HEK293T (cell line): ENCODE measurements around the gene CD69.

Experiments
- CTCF ChIA-PET: fragments of 350-600 bp; formaldehyde crosslinking; extraction: SDS; loops from one replicate; lab custom pipeline; 2021; ENCODE audit warnings: antibody characterized with exemption, inconsistent platforms; lab: Yijun Ruan, JAX
- POLR2A ChIA-PET: fragments of 350-600 bp; formaldehyde crosslinking; extraction: SDS; loops from one replicate; lab custom pipeline; 2020; ENCODE audit warnings: antibody characterized with exemption, inconsistent platforms; lab: Yijun Ruan, JAX
- DNase-seq: peaks from one replicate; pipeline ENCODE4 v3.0.0; 2012; ENCODE audit warnings: mixed read lengths; ENCODE audit errors: extremely low spot score
- ARNT ChIP-seq: fragments of 450-650 bp; IDR thresholded peaks from 2 replicates; pipeline ENCODE4 v1.6.1; 2017; ENCODE audit warnings: mild to moderate bottlenecking
- BHLHE40 ChIP-seq: fragments of 450-650 bp; IDR thresholded peaks from 2 replicates; pipeline ENCODE4 v1.6.1; 2016; ENCODE audit warnings: mild to moderate bottlenecking, moderate library complexity, borderline replicate concordance
- CTBP1 ChIP-seq: fragments of 450-650 bp; IDR thresholded peaks from 2 replicates; pipeline ENCODE4 v1.6.1; 2016; ENCODE audit warnings: borderline replicate concordance
- ELF4 ChIP-seq: fragments of 450-650 bp; IDR thresholded peaks from 2 replicates; pipeline ENCODE4 v1.6.1; 2017; ENCODE audit warnings: antibody characterized with exemption
- FOXA1 ChIP-seq: fragments of 450-650 bp; IDR thresholded peaks from 2 replicates; pipeline ENCODE4 v1.6.1; 2016; ENCODE audit warnings: mild to moderate bottlenecking
- FOXK2 ChIP-seq: fragments of 450-650 bp; IDR thresholded peaks from 2 replicates; pipeline ENCODE4 v1.6.1; 2016; ENCODE audit warnings: mild to moderate bottlenecking
- FOXM1 ChIP-seq: fragments of 450-650 bp; IDR thresholded peaks from 2 replicates; pipeline ENCODE4 v1.6.1; 2017; ENCODE audit warnings: mild to moderate bottlenecking, borderline replicate concordance
- HDGF ChIP-seq: fragments of 450-650 bp; IDR thresholded peaks from 2 replicates; pipeline ENCODE4 v1.6.1; 2017; ENCODE audit warnings: antibody characterized with exemption, borderline replicate concordance
- L3MBTL2 ChIP-seq: fragments of 450-650 bp; conservative IDR thresholded peaks from 2 replicates; pipeline ENCODE4 v1.6.1; 2016; ENCODE audit warnings: mild to moderate bottlenecking
- LEF1 ChIP-seq: fragments of 450-650 bp; IDR thresholded peaks from 2 replicates; pipeline ENCODE4 v1.6.1; 2017; ENCODE audit warnings: mild to moderate bottlenecking, borderline replicate concordance
- NFRKB ChIP-seq: fragments of 450-650 bp; IDR thresholded peaks from 2 replicates; pipeline ENCODE4 v1.6.1; 2016; ENCODE audit warnings: mild to moderate bottlenecking, moderate library complexity
- SP1 ChIP-seq: fragments of 450-650 bp; IDR thresholded peaks from 2 replicates; pipeline ENCODE4 v1.6.1; 2017
- SUZ12 ChIP-seq: fragments of 450-650 bp; IDR thresholded peaks from 2 replicates; pipeline ENCODE4 v1.6.1; 2016; ENCODE audit warnings: mild to moderate bottlenecking
- TARDBP ChIP-seq: fragments of 450-650 bp; IDR thresholded peaks from 2 replicates; pipeline ENCODE4 v1.6.1; 2016
- ZNF384 ChIP-seq: fragments of 450-650 bp; IDR thresholded peaks from 2 replicates; pipeline ENCODE4 v1.6.1; 2016
- TF ChIP-seq, protein P1 (sequence below): fragments of 450-650 bp; IDR thresholded peaks from 2 replicates; pipeline ENCODE4 v1.6.1; 2016

The CD69 gene

DNA sequence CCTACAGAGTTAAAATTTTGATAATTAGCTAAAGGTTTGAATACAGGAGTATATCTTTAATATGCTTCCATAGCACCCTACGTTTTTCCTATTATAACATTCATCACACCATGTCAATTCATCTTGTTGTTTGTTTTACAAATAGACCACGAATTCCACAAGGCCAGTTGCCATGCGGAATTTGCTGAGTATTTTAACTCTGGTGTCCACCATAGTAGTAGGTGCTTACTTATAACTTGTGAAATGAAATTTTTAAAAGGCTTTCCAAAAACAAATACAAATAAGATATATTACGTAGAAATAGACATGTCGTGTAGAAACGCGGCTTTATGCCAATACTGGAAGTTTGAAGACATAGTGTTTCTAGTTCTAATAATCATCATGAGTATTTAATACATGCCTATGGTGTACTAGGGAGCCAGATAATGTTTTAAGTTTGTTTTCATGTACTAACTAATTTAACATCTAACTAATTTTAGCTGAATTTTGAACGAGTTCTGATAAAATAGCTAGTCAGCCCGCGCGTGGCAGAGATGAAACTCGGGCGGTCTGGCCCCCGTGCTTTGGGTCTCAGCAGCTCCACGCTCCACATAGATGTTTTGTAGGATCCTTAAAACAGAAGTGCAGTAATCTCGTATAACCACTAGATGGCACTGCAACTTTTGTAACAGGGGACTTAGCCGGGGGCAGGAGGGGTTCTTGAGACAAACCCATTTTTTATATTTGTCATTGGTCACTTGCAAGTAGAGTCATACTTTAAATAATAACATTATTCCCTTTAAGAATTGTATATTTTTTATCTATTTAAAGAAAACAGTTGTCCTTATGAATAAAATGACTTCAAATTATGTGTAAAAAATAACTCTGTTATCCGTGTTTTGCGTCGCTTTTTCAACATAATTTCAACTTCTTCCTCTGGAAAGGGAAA, 10.2 kb downstream of the CD69 start:
- POLR2A ChIA-PET, result no interaction called here
- peak; percentile 65 for DNase-seq
- CTCF ChIA-PET, result interaction anchor here (0.5 to 2.6 kb wide), 22 partner anchors 8 to 1080 kb away, joined by 3 to 17 read pairs (median 3); partner anchors contain the start of genes CD69 and CLEC12B
- TF ChIP-seq HDGF, result no peak
- no peak for TF ChIP-seq ELF4
- no peak for TF ChIP-seq ARNT
- TF ChIP-seq CTBP1, result no peak
- no peak for TF ChIP-seq FOXK2
- TF ChIP-seq LEF1, result no peak
- TF ChIP-seq L3MBTL2, result no peak
- TF ChIP-seq NFRKB, result no peak

DNA sequence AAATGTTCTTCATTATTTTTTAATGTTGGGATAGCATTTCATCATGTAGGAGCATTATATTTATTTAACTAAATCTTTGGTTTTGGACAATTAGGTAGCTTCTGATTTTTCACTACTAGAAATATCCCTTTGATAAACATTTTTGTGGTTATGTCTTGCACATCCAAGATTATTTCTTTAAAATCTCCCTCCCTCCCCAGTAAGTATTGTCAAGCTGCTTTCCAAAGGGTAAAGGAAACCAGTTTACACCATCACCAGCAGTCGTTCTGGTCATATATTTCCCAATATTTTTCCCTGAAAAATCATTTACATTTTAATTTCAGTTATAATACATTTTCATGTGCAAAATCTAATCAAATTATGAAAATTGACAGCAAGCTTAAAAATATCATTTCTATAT, 11.1 kb downstream of the CD69 start:
- CTCF ChIA-PET, result interaction anchor here (0.5 to 2.6 kb wide), 10 partner anchors 49 to 583 kb away, joined by 3 to 17 read pairs (median 4); no protein-coding TSS in a partner anchor
- TF ChIP-seq TARDBP (no peak), NFRKB (no peak), HDGF (no peak), FOXK2 (no peak), ELF4 (no peak), CTBP1 (no peak), SP1 (no peak), ZNF384 (no peak), FOXM1 (no peak), FOXA1 (no peak), ARNT (no peak), SUZ12 (no peak)
- TF ChIP-seq, protein P1, sequence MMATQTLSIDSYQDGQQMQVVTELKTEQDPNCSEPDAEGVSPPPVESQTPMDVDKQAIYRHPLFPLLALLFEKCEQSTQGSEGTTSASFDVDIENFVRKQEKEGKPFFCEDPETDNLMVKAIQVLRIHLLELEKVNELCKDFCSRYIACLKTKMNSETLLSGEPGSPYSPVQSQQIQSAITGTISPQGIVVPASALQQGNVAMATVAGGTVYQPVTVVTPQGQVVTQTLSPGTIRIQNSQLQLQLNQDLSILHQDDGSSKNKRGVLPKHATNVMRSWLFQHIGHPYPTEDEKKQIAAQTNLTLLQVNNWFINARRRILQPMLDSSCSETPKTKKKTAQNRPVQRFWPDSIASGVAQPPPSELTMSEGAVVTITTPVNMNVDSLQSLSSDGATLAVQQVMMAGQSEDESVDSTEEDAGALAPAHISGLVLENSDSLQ, result no peak
- POLR2A ChIA-PET, result no interaction called here
- DNase-seq, result no peak

DNA sequence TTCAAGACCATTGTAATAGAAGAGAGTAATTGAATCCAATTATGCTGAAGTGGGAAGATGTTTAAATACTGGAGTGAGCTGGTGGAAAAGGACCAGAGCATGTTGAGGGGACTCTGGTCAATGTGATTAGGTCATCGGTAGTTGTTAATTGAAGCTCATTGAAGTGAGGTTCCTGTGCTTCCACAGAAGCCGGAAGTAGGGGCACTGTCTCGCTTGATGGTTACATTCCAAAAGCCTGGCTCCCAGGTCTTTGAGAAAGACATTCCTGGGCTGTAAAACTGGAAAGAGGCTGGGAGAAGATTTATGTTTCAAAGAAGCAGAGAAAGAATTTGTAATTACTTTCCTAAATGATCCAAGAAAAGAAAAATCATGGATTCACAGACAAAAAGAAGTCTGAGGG, 15.5 kb downstream of the CD69 start:
- no peak for TF ChIP-seq HDGF
- TF ChIP-seq FOXA1, result no peak
- TF ChIP-seq SP1, result no peak
- TF ChIP-seq ZNF384, result no peak
- no peak for TF ChIP-seq SUZ12
- TF ChIP-seq L3MBTL2, result no peak
- CTCF ChIA-PET, result no interaction called here
- no peak for DNase-seq
- POLR2A ChIA-PET, result no interaction called here

DNA sequence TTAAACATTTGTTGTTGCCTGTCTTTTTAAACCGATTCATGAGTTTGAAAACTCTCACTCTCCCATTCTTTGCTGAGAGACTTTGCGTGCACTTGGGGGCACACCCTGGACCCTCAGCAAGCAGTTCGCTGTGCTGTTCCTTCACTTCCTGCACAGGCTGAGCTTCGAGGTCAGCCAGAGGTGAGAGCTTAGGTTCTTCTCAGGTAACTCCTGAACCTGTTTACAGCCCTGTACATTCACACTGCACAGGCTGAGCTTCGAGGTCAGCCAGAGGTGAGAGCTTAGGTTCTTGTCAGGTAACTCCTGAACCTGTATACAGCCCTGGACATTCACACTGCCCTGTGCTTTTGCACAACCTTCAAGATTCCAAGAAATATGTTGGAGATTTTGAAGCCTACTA, 18.0 kb downstream of the CD69 start:
- POLR2A ChIA-PET, result no interaction called here
- TF ChIP-seq FOXA1 (no peak), FOXM1 (no peak), TARDBP (no peak), SUZ12 (no peak), CTBP1 (no peak), L3MBTL2 (no peak), BHLHE40 (no peak), ELF4 (no peak), NFRKB (no peak), SP1 (no peak), LEF1 (no peak), HDGF (no peak), FOXK2 (no peak), ARNT (no peak), ZNF384 (no peak)
- TF ChIP-seq, protein P1, result no peak
- DNase-seq, result no peak
- CTCF ChIA-PET, result interaction anchor here (0.6 to 1.5 kb wide), 14 partner anchors 8 to 471 kb away, joined by 3 to 6 read pairs (median 3); no protein-coding TSS in a partner anchor

DNA sequence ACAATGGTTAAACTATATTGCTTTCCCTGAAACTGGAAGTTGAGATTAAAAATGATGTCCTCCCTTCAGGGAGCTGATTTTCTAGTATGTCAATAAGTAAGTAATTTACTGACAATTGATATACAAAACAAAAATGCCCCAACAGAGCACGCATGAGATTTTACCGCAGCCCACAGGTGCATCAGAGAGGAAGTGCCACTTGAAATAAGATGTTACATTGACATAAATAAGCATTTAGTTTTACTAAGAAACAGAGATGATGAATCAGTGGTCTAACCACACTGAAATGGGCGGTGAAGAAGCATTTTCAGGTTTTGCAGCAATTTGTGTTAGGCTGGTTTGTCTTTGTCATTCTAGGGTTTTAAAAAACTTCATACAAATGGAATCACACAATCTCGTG, 19.0 kb downstream of the CD69 start:
- CTCF ChIA-PET, result interaction anchor here (1.0 kb wide), 1 partner anchor 9 kb away, joined by 3 read pairs; no protein-coding TSS in a partner anchor
- no peak for DNase-seq
- TF ChIP-seq CTBP1, result no peak
- TF ChIP-seq FOXK2, result no peak
- no peak for TF ChIP-seq ZNF384
- no peak for TF ChIP-seq L3MBTL2
- no peak for TF ChIP-seq LEF1
- TF ChIP-seq ELF4, result no peak
- no peak for TF ChIP-seq SP1
- TF ChIP-seq, protein P1, result no peak
- TF ChIP-seq FOXM1, result no peak
- no peak for TF ChIP-seq FOXA1
- no peak for TF ChIP-seq NFRKB
- TF ChIP-seq TARDBP, result no peak
- no peak for TF ChIP-seq BHLHE40
- no peak for TF ChIP-seq HDGF
- TF ChIP-seq ARNT, result no peak
- no peak for TF ChIP-seq SUZ12
- POLR2A ChIA-PET, result no interaction called here
